ENCODE results near the gene CHD2.
"Not testable (repeated sequence)": the region's sequence is repeated elsewhere in the genome, so short reads cannot be mapped to it uniquely, and the experiment has no call there.

CHD2 gene

DNA sequence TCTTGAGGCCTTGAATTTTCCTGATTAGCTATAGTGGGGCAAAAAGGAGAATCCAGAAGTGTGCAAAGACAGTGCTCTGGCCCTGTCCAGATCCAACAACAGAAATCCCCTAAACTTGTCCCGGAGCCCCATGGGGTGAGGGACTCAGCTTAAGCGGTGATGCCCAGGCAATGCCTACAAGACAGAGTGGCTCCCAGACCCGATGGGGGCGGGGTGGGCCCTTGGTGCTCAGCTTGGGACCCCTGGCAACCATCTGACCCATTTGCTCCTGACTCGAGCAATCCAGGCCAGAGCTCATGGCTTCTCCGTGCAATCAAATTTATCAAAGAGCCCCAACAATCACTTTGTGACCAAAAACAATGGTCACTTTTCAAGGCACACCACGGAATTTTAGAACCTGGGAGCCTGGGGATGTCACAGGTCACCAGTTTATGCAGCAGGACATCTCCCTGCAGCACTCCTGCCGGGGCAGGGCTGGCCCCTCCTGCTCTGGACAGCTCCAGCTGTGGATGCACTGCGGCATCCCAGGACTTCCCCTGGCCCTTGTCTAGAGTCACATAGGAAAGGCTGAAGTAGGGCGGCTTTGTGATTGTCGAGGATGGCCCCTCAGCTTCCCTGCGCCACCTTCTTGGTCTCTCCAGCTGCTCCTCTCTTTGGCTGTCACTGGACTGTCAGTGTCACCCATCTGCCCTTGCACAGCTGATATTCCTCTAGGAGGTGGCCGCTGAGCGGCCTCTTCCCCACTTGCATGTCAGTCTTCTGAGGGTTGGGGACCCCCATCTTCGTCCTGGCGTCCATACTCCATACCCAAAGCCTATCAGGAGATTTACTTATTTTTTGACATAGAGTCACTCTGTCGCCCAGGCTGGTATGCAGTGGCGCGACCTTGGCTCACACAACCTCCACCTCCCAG, 160.5 kb downstream of the CHD2 start:
- Histone ChIP-seq H3K27ac (no peak overlapping the region), H3K27me3 (replicated peaks) (peaks cover 14% of the 10 kb centered on the region), H3K36me3 (replicated peaks) (no peaks in the 10 kb centered on the region), H3K4me3 (ENCODE audit: low read depth, low read length) (no peak overlapping the region)
- TF ChIP-seq, protein P1, sequence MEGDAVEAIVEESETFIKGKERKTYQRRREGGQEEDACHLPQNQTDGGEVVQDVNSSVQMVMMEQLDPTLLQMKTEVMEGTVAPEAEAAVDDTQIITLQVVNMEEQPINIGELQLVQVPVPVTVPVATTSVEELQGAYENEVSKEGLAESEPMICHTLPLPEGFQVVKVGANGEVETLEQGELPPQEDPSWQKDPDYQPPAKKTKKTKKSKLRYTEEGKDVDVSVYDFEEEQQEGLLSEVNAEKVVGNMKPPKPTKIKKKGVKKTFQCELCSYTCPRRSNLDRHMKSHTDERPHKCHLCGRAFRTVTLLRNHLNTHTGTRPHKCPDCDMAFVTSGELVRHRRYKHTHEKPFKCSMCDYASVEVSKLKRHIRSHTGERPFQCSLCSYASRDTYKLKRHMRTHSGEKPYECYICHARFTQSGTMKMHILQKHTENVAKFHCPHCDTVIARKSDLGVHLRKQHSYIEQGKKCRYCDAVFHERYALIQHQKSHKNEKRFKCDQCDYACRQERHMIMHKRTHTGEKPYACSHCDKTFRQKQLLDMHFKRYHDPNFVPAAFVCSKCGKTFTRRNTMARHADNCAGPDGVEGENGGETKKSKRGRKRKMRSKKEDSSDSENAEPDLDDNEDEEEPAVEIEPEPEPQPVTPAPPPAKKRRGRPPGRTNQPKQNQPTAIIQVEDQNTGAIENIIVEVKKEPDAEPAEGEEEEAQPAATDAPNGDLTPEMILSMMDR (IDR thresholded peaks at IDR 0.05; ENCODE audit: low read depth, low read length, missing control alignments): no peak
- DNase-seq: no peak
- in situ Hi-C loops (cut with HindIII; ENCODE audit: low pct_ligation_motif_present, low sequenced_read_pairs): no loop called here

DNA sequence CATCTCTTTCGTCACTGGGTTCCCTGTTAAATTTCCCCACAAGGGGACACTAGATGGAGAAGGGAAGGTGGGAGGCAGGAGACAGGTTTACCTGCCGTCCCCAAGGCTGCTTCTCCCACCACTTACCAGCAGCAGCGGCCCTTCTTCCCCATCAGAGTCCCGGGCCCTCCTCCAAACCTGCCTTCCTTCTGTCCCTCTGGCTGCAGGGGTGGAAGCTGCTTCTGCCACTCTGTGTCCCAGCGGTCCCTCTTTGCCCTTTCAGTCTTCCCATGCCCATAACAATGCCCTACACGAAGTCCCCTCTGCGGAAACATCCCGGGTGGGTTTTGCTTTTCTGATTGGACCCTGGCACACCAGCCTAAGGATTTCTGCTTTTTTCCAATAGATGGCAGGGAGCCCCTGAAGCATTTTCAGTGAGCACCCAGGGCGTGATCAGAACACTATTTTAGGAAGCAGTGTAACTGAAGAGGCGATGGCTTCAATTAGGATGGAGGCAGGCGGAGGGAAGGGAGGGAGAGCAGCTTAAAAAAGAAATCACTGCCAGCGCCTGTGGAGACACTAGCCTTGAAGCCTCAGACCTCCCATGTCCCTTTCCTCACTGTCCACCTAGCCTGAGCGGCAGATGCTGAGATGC, 162.6 kb downstream of the CHD2 start:
- H3K36me3 ChIP-seq (replicated peaks); DNase-seq; H3K4me3 ChIP-seq (ENCODE audit: low read depth, low read length); H3K27ac ChIP-seq; in situ Hi-C loops (cut with HindIII; ENCODE audit: low pct_ligation_motif_present, low sequenced_read_pairs): not testable (repeated sequence)
- peaks cover 14% of the 10 kb centered on the region for H3K27me3 ChIP-seq (replicated peaks)

DNA sequence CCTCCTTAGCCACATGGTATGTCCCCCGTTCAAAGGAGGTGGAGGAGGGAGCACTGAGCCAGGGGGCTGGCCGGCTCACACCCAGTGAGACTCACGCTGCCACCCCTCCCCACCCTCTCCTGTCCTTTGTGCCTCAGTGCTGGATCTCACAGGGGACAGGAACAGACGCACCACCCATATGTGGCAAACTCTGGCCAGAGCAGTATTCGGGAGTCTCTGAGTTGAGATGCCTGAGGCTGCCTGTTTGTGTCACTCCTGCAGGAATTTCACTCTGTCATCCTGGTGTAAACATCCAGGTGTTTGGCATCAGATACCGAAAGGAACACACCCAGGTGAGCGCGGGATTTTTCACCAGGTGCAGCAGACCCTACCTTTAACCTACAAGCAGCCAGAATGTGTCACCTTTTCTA, 163.1 kb downstream of the CHD2 start:
- in situ Hi-C loops (cut with HindIII; ENCODE audit: low pct_ligation_motif_present, low sequenced_read_pairs): no loop called here
- H3K27ac ChIP-seq: no peak overlapping the region

DNA sequence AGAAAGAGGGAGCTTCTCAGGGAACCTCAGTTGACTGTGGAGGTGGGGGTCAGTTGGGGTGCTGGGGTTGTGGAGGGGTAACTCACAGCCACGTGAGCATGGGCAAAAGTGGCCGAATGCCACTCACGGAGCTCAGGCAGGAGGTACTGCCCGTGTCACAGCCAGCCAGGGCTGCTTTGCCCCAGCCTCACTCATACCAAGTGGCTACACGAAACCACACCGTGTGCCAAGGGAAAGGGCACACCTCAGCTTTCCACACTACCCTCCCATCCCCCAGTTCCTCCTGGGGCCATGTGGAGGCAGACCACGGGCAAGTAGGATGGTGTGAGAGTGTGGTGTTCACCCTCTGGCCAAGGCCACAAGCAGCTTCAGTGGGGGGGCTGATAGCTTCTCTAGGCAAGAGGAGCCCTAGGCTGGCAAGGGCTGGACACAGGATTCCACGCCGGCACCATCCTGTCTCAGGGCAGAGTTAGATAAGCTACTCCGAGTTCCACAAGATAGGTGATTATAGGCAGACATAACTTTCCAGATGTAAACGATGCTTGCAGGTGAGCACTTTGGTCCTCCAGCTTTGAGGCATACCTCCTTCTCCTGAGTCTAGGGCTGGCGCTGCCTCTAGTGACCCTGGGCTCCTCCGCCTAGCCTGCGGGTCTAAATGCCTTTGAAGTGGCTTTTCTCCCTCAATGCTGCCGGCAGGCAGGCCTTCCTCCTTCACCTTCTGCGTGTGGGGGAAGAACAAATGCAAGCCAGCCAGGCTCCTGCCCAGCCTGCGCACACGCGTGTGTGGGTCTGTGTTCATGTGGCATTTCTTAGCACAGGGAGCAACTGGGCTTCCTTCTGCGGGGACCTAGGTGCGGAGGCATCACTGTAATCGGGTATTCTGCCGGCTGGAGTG, 163.9 kb downstream of the CHD2 start:
- in situ Hi-C loops (cut with HindIII; ENCODE audit: low pct_ligation_motif_present, low sequenced_read_pairs): no loop called here

More for the DNA sequence above, 163.1 kb downstream of the CHD2 start:
- no peak for DNase-seq
- Histone ChIP-seq H3K4me3 (ENCODE audit: low read depth, low read length) (no peak overlapping the region), H3K27me3 (replicated peaks) (peaks cover 14% of the 10 kb centered on the region), H3K36me3 (replicated peaks) (no peaks in the 10 kb centered on the region)
- TF ChIP-seq, protein P1 (IDR thresholded peaks at IDR 0.05; ENCODE audit: low read depth, low read length, missing control alignments): no peak

DNA sequence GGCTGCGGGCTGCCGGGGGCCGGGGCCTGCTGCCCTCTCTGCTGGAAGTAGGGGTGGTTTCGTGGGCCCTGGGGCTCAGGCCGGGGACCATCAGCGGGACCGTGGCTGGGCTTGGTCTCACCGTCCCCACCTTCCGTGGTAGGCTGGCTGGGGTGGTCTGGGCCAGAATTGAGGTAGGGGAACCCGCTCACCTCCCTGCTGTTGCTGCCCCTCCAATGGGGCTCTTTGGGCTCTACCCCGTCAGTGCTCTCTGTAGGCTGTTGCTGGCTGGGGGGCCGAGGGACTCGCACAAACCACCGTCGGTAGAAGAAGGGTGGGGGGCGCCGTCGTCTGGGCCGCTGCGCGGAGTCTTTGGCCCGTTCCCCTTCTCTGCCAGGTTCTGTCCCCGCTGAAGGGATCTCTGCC, 165.5 kb downstream of the CHD2 start:
- no peak overlapping the region for H3K27ac ChIP-seq
- H3K27me3 ChIP-seq (replicated peaks): peaks cover 17% of the 10 kb centered on the region
- TF ChIP-seq, protein P1 (IDR thresholded peaks at IDR 0.05; ENCODE audit: low read depth, low read length, missing control alignments): no peak
- H3K36me3 ChIP-seq (replicated peaks): no peaks in the 10 kb centered on the region
- no peak for DNase-seq
- no peak overlapping the region for H3K4me3 ChIP-seq (ENCODE audit: low read depth, low read length)
- in situ Hi-C loops (cut with HindIII; ENCODE audit: low pct_ligation_motif_present, low sequenced_read_pairs): no loop called here

More for the DNA sequence above, 163.9 kb downstream of the CHD2 start:
- DNase-seq: no peak
- H3K27me3 ChIP-seq (replicated peaks): peaks cover 14% of the 10 kb centered on the region
- TF ChIP-seq, protein P1 (IDR thresholded peaks at IDR 0.05; ENCODE audit: low read depth, low read length, missing control alignments): no peak
- no peak overlapping the region for H3K4me3 ChIP-seq (ENCODE audit: low read depth, low read length)
- no peaks in the 10 kb centered on the region for H3K36me3 ChIP-seq (replicated peaks)
- no peak overlapping the region for H3K27ac ChIP-seq

Data from brain microvascular endothelial cell (primary cell).